Right ventricle myocardium inferior (tissue), 1 donor: ENCODE data around the gene FLCN. TPM values are rescaled to one million over a fixed set of nuclear protein-coding genes. Genes with fewer than 3 reads are reported as not detected.
"Not testable (repeated sequence)": the region's sequence is repeated elsewhere in the genome, so short reads cannot be mapped to it uniquely, and the experiment has no call there.

Source experiments
- ATAC-seq: fragments of 200-7000 bp; cut with Tn5 transposase; one replicate; pipeline ENCODE4 v1.9.1; 2020; ENCODE audit warnings: mild to moderate bottlenecking, moderate library complexity
- DNase-seq: peaks from one replicate; pipeline ENCODE4 v3.0.0; 2021; ENCODE audit errors: missing footprints
- intact Hi-C: fragments of 100-400 bp; cut with DNase I; formaldehyde crosslinking; loops from one replicate; pipeline ENCODE4 v1.11.0; 2022
- total RNA-seq: library from RNA; stranded (reverse); fragmentation: NEBNext Ultra II Directional; extraction: Animal tissue kit (Norgen Biotek cat#: 25700); gene quantifications from one replicate; pipeline ENCODE4 v1.2.1, GENCODE V29; 2021
- donor health status: DM: no; HTN: yes; CAD: no; lungs with severe emphysema.

The FLCN gene
- total RNA-seq, 1 donor from 2014 or later, result 56.4 TPM

- no peak for ATAC-seq
- no peak for DNase-seq
- intact Hi-C loops, result no loop called here
Measured at GRCh38 chr17:17196776-17197175, 40.2 kb downstream of the FLCN start.

- DNase-seq, intact Hi-C loops, ATAC-seq: not testable (repeated sequence)
Measured at GRCh38 chr17:17195466-17195865, 41.5 kb downstream of the FLCN start.

GRCh38 chr17:17191961-17192381 is 45.0 kb downstream of the FLCN start:
- ATAC-seq (peak; percentile 15), DNase-seq (no peak)
- intact Hi-C loops, result loop anchor here (2.0 kb wide), 1 partner anchor 13 kb away; no protein-coding TSS in a partner anchor

GRCh38 chr17:17191346-17191792 is 45.6 kb downstream of the FLCN start:
- ATAC-seq (peak; percentile 73), DNase-seq (no peak)
- intact Hi-C loops, result loop anchor here (2.0 kb wide), 1 partner anchor 13 kb away; no protein-coding TSS in a partner anchor

- DNase-seq (no peak), ATAC-seq (peak; percentile 74)
- intact Hi-C loops, result loop anchor here (2.0 kb wide), 1 partner anchor 15 kb away; no protein-coding TSS in a partner anchor
Measured at GRCh38 chr17:17190188-17190587, 46.8 kb downstream of the FLCN start.

- DNase-seq, result no peak
- intact Hi-C loops, result loop anchor here (5.0 kb wide), 1 partner anchor 48 kb away; the partner anchor contains the start of gene FLCN
- ATAC-seq, result no peak
Measured at GRCh38 chr17:17189559-17189958, 47.4 kb downstream of the FLCN start.

GRCh38 chr17:17188586-17188985 is 48.4 kb downstream of the FLCN start:
- DNase-seq (no peak), ATAC-seq (no peak)
- intact Hi-C loops, result loop anchor here (5.0 kb wide), 1 partner anchor 49 kb away; the partner anchor contains the start of gene FLCN

GRCh38 chr17:17186551-17187505 is 50.1 kb downstream of the FLCN start:
- intact Hi-C loops, result loop anchor here (5.0 kb wide), 1 partner anchor 50 kb away; the partner anchor contains the start of gene FLCN
- ATAC-seq, result no peak
- no peak for DNase-seq

GRCh38 chr17:17186051-17186450 is 50.9 kb downstream of the FLCN start:
- intact Hi-C loops, result loop anchor here (5.0 kb wide), 1 partner anchor 51 kb away; the partner anchor contains the start of gene FLCN
- no peak for DNase-seq
- ATAC-seq, result no peak

GRCh38 chr17:17184985-17185757 is 51.8 kb downstream of the FLCN start:
- intact Hi-C loops, result loop anchor here (5.0 kb wide), 1 partner anchor 52 kb away; the partner anchor contains the start of gene FLCN
- DNase-seq, result not testable (repeated sequence)
- ATAC-seq, result peak; percentile 42

GRCh38 chr17:17183744-17184143 is 53.2 kb downstream of the FLCN start:
- intact Hi-C loops, result no loop called here
- DNase-seq (no peak), ATAC-seq (peak; percentile 46)

GRCh38 chr17:17182598-17183136 is 54.3 kb downstream of the FLCN start:
- DNase-seq (no peak), ATAC-seq (no peak)
- intact Hi-C loops, result no loop called here

GRCh38 chr17:17181666-17182597 is 55.0 kb downstream of the FLCN start:
- no peak for DNase-seq
- intact Hi-C loops, result no loop called here

GRCh38 chr17:17180741-17181525 is 56.0 kb downstream of the FLCN start:
- ATAC-seq (no peak), DNase-seq (no peak)
- intact Hi-C loops, result no loop called here

More at GRCh38 chr17:17181666-17182597, 55.0 kb downstream of the FLCN start:
- no peak for ATAC-seq

- ATAC-seq (peak; percentile 84), DNase-seq (no peak)
- intact Hi-C loops, result no loop called here
Measured at GRCh38 chr17:17180141-17180603, 56.8 kb downstream of the FLCN start.

GRCh38 chr17:17179371-17179827 is 57.6 kb downstream of the FLCN start:
- DNase-seq, result no peak
- intact Hi-C loops, result no loop called here

GRCh38 chr17:17177176-17177575 is 59.8 kb downstream of the FLCN start:
- intact Hi-C loops, result no loop called here
- ATAC-seq, result no peak
- DNase-seq, result no peak

More at GRCh38 chr17:17179371-17179827, 57.6 kb downstream of the FLCN start:
- ATAC-seq, result no peak
